Measurements from ENCODE around the gene PPP1R13B.

- TF ChIP-seq, protein P1, sequence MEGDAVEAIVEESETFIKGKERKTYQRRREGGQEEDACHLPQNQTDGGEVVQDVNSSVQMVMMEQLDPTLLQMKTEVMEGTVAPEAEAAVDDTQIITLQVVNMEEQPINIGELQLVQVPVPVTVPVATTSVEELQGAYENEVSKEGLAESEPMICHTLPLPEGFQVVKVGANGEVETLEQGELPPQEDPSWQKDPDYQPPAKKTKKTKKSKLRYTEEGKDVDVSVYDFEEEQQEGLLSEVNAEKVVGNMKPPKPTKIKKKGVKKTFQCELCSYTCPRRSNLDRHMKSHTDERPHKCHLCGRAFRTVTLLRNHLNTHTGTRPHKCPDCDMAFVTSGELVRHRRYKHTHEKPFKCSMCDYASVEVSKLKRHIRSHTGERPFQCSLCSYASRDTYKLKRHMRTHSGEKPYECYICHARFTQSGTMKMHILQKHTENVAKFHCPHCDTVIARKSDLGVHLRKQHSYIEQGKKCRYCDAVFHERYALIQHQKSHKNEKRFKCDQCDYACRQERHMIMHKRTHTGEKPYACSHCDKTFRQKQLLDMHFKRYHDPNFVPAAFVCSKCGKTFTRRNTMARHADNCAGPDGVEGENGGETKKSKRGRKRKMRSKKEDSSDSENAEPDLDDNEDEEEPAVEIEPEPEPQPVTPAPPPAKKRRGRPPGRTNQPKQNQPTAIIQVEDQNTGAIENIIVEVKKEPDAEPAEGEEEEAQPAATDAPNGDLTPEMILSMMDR (conservative IDR thresholded peaks at IDR 0.05; ENCODE audit: low read depth in 2 of 2), result no peak
- TF ChIP-seq EZH2phosphoT487 (IDR thresholded peaks at IDR 0.05; ENCODE audit: unreplicated experiment), result no peak
- no peak for TF ChIP-seq EZH2 (IDR thresholded peaks at IDR 0.05; ENCODE audit: low read depth, unreplicated experiment)
- TF ChIP-seq POLR2AphosphoS5 (IDR thresholded peaks at IDR 0.05; ENCODE audit: low read depth), result no peak
- no peak for TF ChIP-seq REST (IDR thresholded peaks at IDR 0.05; ENCODE audit: unreplicated experiment)
- no peak for TF ChIP-seq ZNF331 (CRISPR knock-in tag; IDR thresholded peaks at IDR 0.05; ENCODE audit: low read depth)
- TF ChIP-seq JUNB (IDR thresholded peaks at IDR 0.05; ENCODE audit: unreplicated experiment), result no peak
- TF ChIP-seq, protein P2, sequence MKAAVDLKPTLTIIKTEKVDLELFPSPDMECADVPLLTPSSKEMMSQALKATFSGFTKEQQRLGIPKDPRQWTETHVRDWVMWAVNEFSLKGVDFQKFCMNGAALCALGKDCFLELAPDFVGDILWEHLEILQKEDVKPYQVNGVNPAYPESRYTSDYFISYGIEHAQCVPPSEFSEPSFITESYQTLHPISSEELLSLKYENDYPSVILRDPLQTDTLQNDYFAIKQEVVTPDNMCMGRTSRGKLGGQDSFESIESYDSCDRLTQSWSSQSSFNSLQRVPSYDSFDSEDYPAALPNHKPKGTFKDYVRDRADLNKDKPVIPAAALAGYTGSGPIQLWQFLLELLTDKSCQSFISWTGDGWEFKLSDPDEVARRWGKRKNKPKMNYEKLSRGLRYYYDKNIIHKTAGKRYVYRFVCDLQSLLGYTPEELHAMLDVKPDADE (IDR thresholded peaks at IDR 0.05), result no peak
- no peak for TF ChIP-seq ZNF462 (CRISPR knock-in tag; IDR thresholded peaks at IDR 0.05)
- TF ChIP-seq CREB1 (CRISPR knock-in tag; IDR thresholded peaks at IDR 0.05; ENCODE audit: low read depth), result no peak
- TF ChIP-seq STAT1 (IDR thresholded peaks at IDR 0.05; ENCODE audit: unreplicated experiment), result no peak
- TF ChIP-seq ZNF114 (CRISPR knock-in tag; IDR thresholded peaks at IDR 0.05), result no peak
- no peak for TF ChIP-seq NANOG (IDR thresholded peaks at IDR 0.05; ENCODE audit: borderline replicate concordance)
Observed at GRCh38 chr14:103685276-103686211, 161.8 kb downstream of the PPP1R13B start.

Data from GM23338 (cell line).